K562 (cell line): ENCODE data around the gene CLCN6. TPM values are rescaled to one million over a fixed set of nuclear protein-coding genes. Genes with fewer than 3 reads are reported as not detected.

Experiments
- ATAC-seq: fragments of 200-7000 bp; cut with Tn5 transposase; 3 replicates; pipeline ENCODE4 v1.9.1; 2020; ENCODE audit warnings: moderate library complexity
- BruUV-seq: library from RNA; stranded (reverse); fragments of 400-500 nt; replicated peaks from 2 replicates; lab custom pipeline; 2021; lab: Mats Ljungman, UMichigan
- CTCF ChIA-PET: fragments of 300-600 bp; formaldehyde crosslinking; extraction: SDS; loops from one replicate; lab custom pipeline; 2021; ENCODE audit warnings: low intra/inter-chr PET ratio; lab: Yijun Ruan, JAX
- POLR2A ChIA-PET: fragments of 300-600, 350-650 bp; sonication (Branson Sonifier 250); formaldehyde crosslinking; extraction: SDS; loops from one replicate; lab custom pipeline; 2021; ENCODE audit warnings: antibody characterized with exemption, inconsistent platforms; lab: Yijun Ruan, JAX
- DNase-seq, 4 experiments: peaks; one replicate each; pipeline versions ENCODE4 v3.0.0 to v3.0.0-alpha.2; 2011 to 2018; ENCODE audit warnings: low spot score in 3 of 4, mixed read lengths in 3 of 4; ENCODE audit errors: extremely low read depth in 1 of 4
- FAIRE-seq: peaks from 2 replicates; lab custom pipeline; 2011; peaks lifted over from hg19 to GRCh38; lab: Jason Lieb, UNC
- H2AFZ ChIP-seq: 2 replicates; pipeline ENCODE4 v1.6.0; 2011; ENCODE audit warnings: low read depth, low read length, control low read depth, inconsistent platforms
- H3K27ac ChIP-seq: fragments of 200-600 bp; 3 replicates; pipeline ENCODE4 v1.8.0; 2011; ENCODE audit warnings: low read depth, mild to moderate bottlenecking, control low read depth, inconsistent platforms, low read length, moderate library complexity, mixed read lengths; ENCODE audit errors: extremely low read depth
- H3K27me3 ChIP-seq, 2 experiments: fragments of 300-600 bp in 1 of 2; 2 replicates in 1 of 2; 3 replicates in 1 of 2; pipeline versions ENCODE4 v1.6.0 to v1.8.0; 2011; ENCODE audit warnings: inconsistent platforms in 2 of 2, low read length in 2 of 2, mild to moderate bottlenecking in 1 of 2, mixed read lengths in 1 of 2, moderate library complexity in 1 of 2; ENCODE audit not compliant: control insufficient read depth in 2 of 2, insufficient read depth in 2 of 2
- H3K36me3 ChIP-seq: fragments of 300-600 bp; 3 replicates; pipeline ENCODE4 v1.8.0; 2011; ENCODE audit warnings: mild to moderate bottlenecking, low read length, inconsistent platforms; ENCODE audit not compliant: control insufficient read depth, insufficient read depth
- H3K4me1 ChIP-seq, 2 experiments: fragments of 200-600 bp in 1 of 2; replicated peaks in 1 of 2; 2 replicates in 1 of 2; 3 replicates in 1 of 2; pipeline versions ENCODE4 v1.5.1 to v1.8.0; 2011; ENCODE audit warnings: inconsistent platforms in 2 of 2, low read length in 2 of 2, mild to moderate bottlenecking in 1 of 2, mixed read lengths in 1 of 2, moderate library complexity in 1 of 2; ENCODE audit not compliant: control insufficient read depth in 2 of 2, insufficient read depth in 2 of 2
- H3K4me2 ChIP-seq: 2 replicates; pipeline ENCODE4 v1.6.1; 2011; ENCODE audit warnings: low read length, control low read depth, inconsistent platforms, mixed read lengths; ENCODE audit not compliant: insufficient read depth
- H3K4me3 ChIP-seq: fragments of 200-600 bp; sonication (generic), shearing (Covaris generic); 2 replicates; pipeline ENCODE4 v1.5.1; 2016; ENCODE audit warnings: control low read depth, inconsistent platforms
- H3K79me2 ChIP-seq: fragments of 200-600 bp; 3 replicates; pipeline ENCODE4 v1.8.0; 2011; ENCODE audit warnings: low read length, inconsistent platforms; ENCODE audit not compliant: control insufficient read depth, insufficient read depth
- H3K9ac ChIP-seq, 2 experiments: 2 replicates each; pipeline versions ENCODE4 v1.6.0 to v1.6.1; 2011; ENCODE audit warnings: low read depth in 2 of 2, low read length in 2 of 2, control low read depth in 1 of 2, inconsistent platforms in 1 of 2, mild to moderate bottlenecking in 1 of 2, mixed read lengths in 1 of 2; ENCODE audit not compliant: insufficient read depth in 1 of 2
- H3K9me1 ChIP-seq: one replicate; pipeline ENCODE4 v1.6.0; 2011; ENCODE audit warnings: inconsistent platforms, mild to moderate bottlenecking, low read length, moderate library complexity; ENCODE audit not compliant: control insufficient read depth, insufficient read depth
- H3K9me3 ChIP-seq: replicated peaks from 2 replicates; pipeline ENCODE4 v1.5.1; 2011; ENCODE audit warnings: low read depth, low read length, inconsistent platforms; ENCODE audit not compliant: control insufficient read depth, insufficient read depth
- H4K20me1 ChIP-seq: replicated peaks from 2 replicates; pipeline ENCODE4 v1.6.1; 2011; ENCODE audit warnings: low read length, inconsistent platforms, mixed read lengths; ENCODE audit not compliant: control insufficient read depth, insufficient read depth
- BRD9 ChIP-seq: fragments of 450-650 bp; IDR thresholded peaks from 2 replicates; pipeline ENCODE4 v1.6.1; 2018; ENCODE audit warnings: low read depth; ENCODE audit not compliant: partially characterized antibody
- CHD4 ChIP-seq: fragments of 200-600 bp; sonication (generic); IDR thresholded peaks from 3 replicates; pipeline ENCODE4 v1.6.1; 2012; ENCODE audit warnings: low read depth, mild to moderate bottlenecking, mixed read lengths, low read length, inconsistent platforms; ENCODE audit not compliant: insufficient read depth, insufficient replicate concordance, poor library complexity, severe bottlenecking
- EGR1 ChIP-seq: fragments of 450-650 bp; conservative IDR thresholded peaks from 2 replicates; pipeline ENCODE4 v1.6.1; 2017; ENCODE audit warnings: mild to moderate bottlenecking
- ESRRA ChIP-seq: fragments of 450-650 bp; IDR thresholded peaks from 2 replicates; pipeline ENCODE4 v1.6.1; 2014; ENCODE audit warnings: low read depth, mild to moderate bottlenecking, moderate library complexity, borderline replicate concordance
- KDM1A ChIP-seq, 2 experiments: fragments of 450-650 bp; IDR thresholded peaks; 2 replicates each; pipeline ENCODE4 v1.6.1; 2016; ENCODE audit warnings: mild to moderate bottlenecking in 2 of 2
- PKNOX1 ChIP-seq: fragments of 450-650 bp; IDR thresholded peaks from 2 replicates; pipeline ENCODE4 v1.6.1; 2016
- POLR2B ChIP-seq: fragments of 450-650 bp; IDR thresholded peaks from 2 replicates; pipeline ENCODE4 v1.6.1; 2018; ENCODE audit warnings: low read depth; ENCODE audit not compliant: partially characterized antibody
- PRPF4 ChIP-seq: fragments of 200-400 bp; formaldehyde crosslinking; IDR thresholded peaks from one replicate; pipeline ENCODE4 v1.6.1; 2017; ENCODE audit warnings: low read length, low read depth, mild to moderate bottlenecking; ENCODE audit not compliant: insufficient read depth, poor library complexity, severe bottlenecking
- PYGO2 ChIP-seq: fragments of 450-650 bp; IDR thresholded peaks from 2 replicates; pipeline ENCODE4 v1.6.1; 2016; ENCODE audit warnings: mild to moderate bottlenecking, missing genetic modification characterization, moderate library complexity, missing compliant biosample characterization
- ZNF224 ChIP-seq: sonication (generic); formaldehyde crosslinking; IDR thresholded peaks from 2 replicates; pipeline ENCODE4 v1.8.0; 2022; ENCODE audit warnings: mild to moderate bottlenecking, missing genetic modification reagents
- WGBS: fragments of 100-300 bp; shearing (Covaris generic); methylation state at CpG from one replicate; pipeline ENCODE4 v1.1.6; 2016; ENCODE audit warnings: low coverage, mixed read lengths; ENCODE audit not compliant: insufficient coverage; ENCODE audit errors: missing lambda C conversion rate; 5-methylcytosine and 5-hydroxymethylcytosine counted together
- in situ Hi-C: fragments of 300-500 bp; cut with MboI; formaldehyde crosslinking; loops from 4 replicates; pipeline ENCODE4 v1.15.0; 2018; ENCODE audit warnings: inconsistent platforms, mixed read lengths
- intact Hi-C: fragments of 100-400 bp; cut with micrococcal nuclease; formaldehyde crosslinking; loops from 2 replicates; pipeline ENCODE4 v1.14.2; 2022
- polyA plus RNA-seq, 8 experiments: library from polyadenylated mRNA; depleted of rRNA in 4 of 8; stranded (reverse) in 5 of 8; unstranded in 3 of 8; fragments of >200 nt; fragmentation: Nextera tagmentation in 2 of 8; fragmentation: Illumina TruSeq in 1 of 8; extraction: Ambion mirVana in 2 of 8; extraction: Trizol in 1 of 8; gene quantifications; 2 replicates each; pipeline versions ENCODE4 v1.2.1 to v1.2.3, GENCODE V29; 2011 to 2014; ENCODE audit warnings: inconsistent platforms in 1 of 8, missing spikeins in 1 of 8
- total RNA-seq, 7 experiments: library from RNA; depleted of rRNA in 6 of 7; stranded (reverse); fragments of >200 nt in 6 of 7; fragmentation: Illumina TruSeq in 2 of 7; extraction: Trizol in 2 of 7; gene quantifications; 2 replicates each; pipeline versions ENCODE4 v1.2.1 to v1.2.3, GENCODE V29; 2011 to 2021; ENCODE audit warnings: low replicate concordance in 1 of 7
- TF ChIP-seq, protein P1 (sequence below): fragments of 450-650 bp; formaldehyde crosslinking; IDR thresholded peaks from 2 replicates; pipeline ENCODE4 v1.4.0; 2022; ENCODE audit warnings: missing genetic modification characterization
- TF ChIP-seq, protein P2 (sequence below): fragments of 450-650 bp; IDR thresholded peaks from 2 replicates; pipeline ENCODE4 v1.6.1; 2014; ENCODE audit warnings: low read depth, mild to moderate bottlenecking, moderate library complexity, borderline replicate concordance
- TF ChIP-seq, protein P3 (sequence below): IDR thresholded peaks from 3 replicates; pipeline ENCODE4 v1.6.1; 2011; ENCODE audit warnings: borderline replicate concordance, mild to moderate bottlenecking; ENCODE audit not compliant: insufficient read length, insufficient read depth
- TF ChIP-seq, protein P4 (sequence below): fragments of 450-650 bp; formaldehyde crosslinking; IDR thresholded peaks from 2 replicates; pipeline ENCODE4 v1.4.0; 2020; ENCODE audit warnings: mild to moderate bottlenecking

The CLCN6 gene
- total and polyA plus RNA-seq, 9 of the 15 experiments (the other 6 are each of a cell fraction or from before 2014, with no cell fraction given) = 2.0 to 21.8 (median 13.6) TPM

DNA sequence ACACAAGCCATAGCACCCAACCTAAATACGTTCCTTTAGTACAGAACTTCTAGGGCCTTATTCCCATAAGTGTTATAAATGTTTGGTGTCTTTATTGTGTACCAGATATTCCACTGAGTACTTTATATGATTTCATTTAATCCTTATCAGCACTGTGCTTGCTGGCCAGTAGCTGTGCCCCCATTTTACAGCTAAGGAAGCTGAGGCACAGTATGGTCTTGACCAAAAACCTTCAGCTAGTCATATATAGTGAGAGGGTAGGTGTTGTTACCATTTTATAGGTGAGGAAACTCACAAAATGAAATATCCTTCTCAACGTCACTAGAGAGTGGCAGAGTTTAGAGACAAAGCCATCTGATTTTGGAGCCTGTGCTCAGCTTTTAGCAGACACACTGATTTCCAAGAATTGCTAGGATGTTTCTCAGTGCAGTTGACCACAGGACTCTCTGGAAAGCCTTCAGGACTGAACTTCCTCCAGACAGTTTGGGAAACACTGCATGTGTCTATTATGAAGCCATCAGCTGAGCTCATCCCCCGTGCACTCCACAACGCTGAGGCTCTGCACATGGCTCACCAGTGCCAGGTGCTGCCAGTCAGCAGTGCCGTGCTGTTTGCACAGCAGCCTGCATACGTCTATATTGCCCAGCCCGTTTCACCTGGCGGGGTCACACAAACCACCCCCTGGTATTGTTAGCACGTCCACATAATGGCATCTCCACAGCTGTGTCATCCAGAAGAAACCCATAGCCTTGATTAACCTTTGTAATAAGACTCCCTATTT, 26.1 kb downstream of the CLCN6 start:
- in situ Hi-C loops = no loop called here
- peak; percentile 73 for FAIRE-seq
- TF ChIP-seq KDM1A (IDR thresholded peaks at IDR 0.05) (peak in 1 of 2 experiments; percentile 65; a peak in 1 of 4 replicates), BRD9 (no peak), EGR1 (no peak), PKNOX1 (no peak), PYGO2 (tag) (no peak), PRPF4 (no peak), ZNF224 (no peak), POLR2B (no peak), ESRRA (0 out of 2 replicates have a peak, but pooled peaks have one; percentile 39), CHD4 (no peak)
- TF ChIP-seq, protein P1, sequence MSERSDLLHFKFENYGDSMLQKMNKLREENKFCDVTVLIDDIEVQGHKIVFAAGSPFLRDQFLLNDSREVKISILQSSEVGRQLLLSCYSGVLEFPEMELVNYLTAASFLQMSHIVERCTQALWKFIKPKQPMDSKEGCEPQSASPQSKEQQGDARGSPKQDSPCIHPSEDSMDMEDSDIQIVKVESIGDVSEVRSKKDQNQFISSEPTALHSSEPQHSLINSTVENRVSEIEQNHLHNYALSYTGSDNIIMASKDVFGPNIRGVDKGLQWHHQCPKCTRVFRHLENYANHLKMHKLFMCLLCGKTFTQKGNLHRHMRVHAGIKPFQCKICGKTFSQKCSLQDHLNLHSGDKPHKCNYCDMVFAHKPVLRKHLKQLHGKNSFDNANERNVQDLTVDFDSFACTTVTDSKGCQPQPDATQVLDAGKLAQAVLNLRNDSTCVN (CRISPR knock-in tag) = no peak
- TF ChIP-seq, protein P2, sequence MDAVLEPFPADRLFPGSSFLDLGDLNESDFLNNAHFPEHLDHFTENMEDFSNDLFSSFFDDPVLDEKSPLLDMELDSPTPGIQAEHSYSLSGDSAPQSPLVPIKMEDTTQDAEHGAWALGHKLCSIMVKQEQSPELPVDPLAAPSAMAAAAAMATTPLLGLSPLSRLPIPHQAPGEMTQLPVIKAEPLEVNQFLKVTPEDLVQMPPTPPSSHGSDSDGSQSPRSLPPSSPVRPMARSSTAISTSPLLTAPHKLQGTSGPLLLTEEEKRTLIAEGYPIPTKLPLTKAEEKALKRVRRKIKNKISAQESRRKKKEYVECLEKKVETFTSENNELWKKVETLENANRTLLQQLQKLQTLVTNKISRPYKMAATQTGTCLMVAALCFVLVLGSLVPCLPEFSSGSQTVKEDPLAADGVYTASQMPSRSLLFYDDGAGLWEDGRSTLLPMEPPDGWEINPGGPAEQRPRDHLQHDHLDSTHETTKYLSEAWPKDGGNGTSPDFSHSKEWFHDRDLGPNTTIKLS = no peak
- TF ChIP-seq, protein P3, sequence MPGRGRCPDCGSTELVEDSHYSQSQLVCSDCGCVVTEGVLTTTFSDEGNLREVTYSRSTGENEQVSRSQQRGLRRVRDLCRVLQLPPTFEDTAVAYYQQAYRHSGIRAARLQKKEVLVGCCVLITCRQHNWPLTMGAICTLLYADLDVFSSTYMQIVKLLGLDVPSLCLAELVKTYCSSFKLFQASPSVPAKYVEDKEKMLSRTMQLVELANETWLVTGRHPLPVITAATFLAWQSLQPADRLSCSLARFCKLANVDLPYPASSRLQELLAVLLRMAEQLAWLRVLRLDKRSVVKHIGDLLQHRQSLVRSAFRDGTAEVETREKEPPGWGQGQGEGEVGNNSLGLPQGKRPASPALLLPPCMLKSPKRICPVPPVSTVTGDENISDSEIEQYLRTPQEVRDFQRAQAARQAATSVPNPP = no peak
- TF ChIP-seq, protein P4, sequence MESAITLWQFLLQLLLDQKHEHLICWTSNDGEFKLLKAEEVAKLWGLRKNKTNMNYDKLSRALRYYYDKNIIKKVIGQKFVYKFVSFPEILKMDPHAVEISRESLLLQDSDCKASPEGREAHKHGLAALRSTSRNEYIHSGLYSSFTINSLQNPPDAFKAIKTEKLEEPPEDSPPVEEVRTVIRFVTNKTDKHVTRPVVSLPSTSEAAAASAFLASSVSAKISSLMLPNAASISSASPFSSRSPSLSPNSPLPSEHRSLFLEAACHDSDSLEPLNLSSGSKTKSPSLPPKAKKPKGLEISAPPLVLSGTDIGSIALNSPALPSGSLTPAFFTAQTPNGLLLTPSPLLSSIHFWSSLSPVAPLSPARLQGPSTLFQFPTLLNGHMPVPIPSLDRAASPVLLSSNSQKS (CRISPR knock-in tag) = no peak

More for the DNA sequence above, 26.1 kb downstream of the CLCN6 start:
- intact Hi-C loops = no loop called here
- Histone ChIP-seq H3K9me3 (no peaks in the 10 kb centered on the region), H3K4me2 (no peak overlapping the region), H3K9ac (peak overlapping the region in 1 of 2 experiments; percentile 58; a peak in 1 of 4 replicates), H3K79me2 (no peaks in the 10 kb centered on the region), H3K27ac (no peak overlapping the region), H3K4me1 (peaks cover 3 to 7% of the 10 kb centered on the region in 2 experiments; a peak in 1 of 5 replicates), H4K20me1 (no peaks in the 10 kb centered on the region), H3K4me3 (no peak overlapping the region), H3K27me3 (no peaks in the 10 kb centered on the region), H3K36me3 (peaks cover 95% of the 10 kb centered on the region), H2AFZ (no peak overlapping the region), H3K9me1 (no peaks in the 10 kb centered on the region)
- ChIA-PET POLR2A (interaction anchor here (0.7 to 5.0 kb wide), 8 partner anchors 8 to 77 kb away, joined by 3 to 72 read pairs (median 4); partner anchors contain the start of genes CLCN6 and MTHFR), CTCF (interaction anchor here (0.6 kb wide), 1 partner anchor 364 kb away, joined by 3 read pairs; no protein-coding TSS in a partner anchor)
- BruUV-seq = TSS peak; percentile 5
- peak in 1 of 4 experiments; percentile 23 for DNase-seq
- WGBS = 64% methylated on average over 9 of the region's 9 CpGs
- ATAC-seq = peak; percentile 37
